Natural killer cell (primary cell): ENCODE results near the gene P2RX7. TPM values are rescaled to one million over a fixed set of nuclear protein-coding genes. Genes with fewer than 3 reads are reported as not detected.
"Not testable (repeated sequence)": the region's sequence is repeated elsewhere in the genome, so short reads cannot be mapped to it uniquely, and the experiment has no call there.

ENCODE experiments used
- ATAC-seq, 3 donors: fragments of 150-1000 bp in 2 of 3; fragments of 200-7000 bp in 1 of 3; cut with Tn5 transposase; 1 replicate in 1 of 3; 2 replicates in 2 of 3; pipeline ENCODE4 v1.10.0; 2021; ENCODE audit warnings: mild to moderate bottlenecking in 2 of 3, moderate library complexity in 2 of 3
- DNase-seq, 2 donors: peaks; one replicate each; pipeline versions ENCODE4 v3.0.0 to v3.0.0-alpha.2; 2013 to 2021; ENCODE audit warnings: mixed read lengths in 1 of 2
- H3K27ac ChIP-seq: one replicate; pipeline ENCODE4 v1.5.1; 2013; ENCODE audit warnings: mild to moderate bottlenecking, low read length
- H3K27me3 ChIP-seq: one replicate; pipeline ENCODE4 v1.6.1; 2013; ENCODE audit warnings: low read length; ENCODE audit not compliant: control insufficient read depth, insufficient read depth
- H3K36me3 ChIP-seq: one replicate; pipeline ENCODE4 v1.6.1; 2013; ENCODE audit warnings: low read length; ENCODE audit not compliant: control insufficient read depth, insufficient read depth
- H3K4me1 ChIP-seq: one replicate; pipeline ENCODE4 v1.6.1; 2013; ENCODE audit warnings: low read length; ENCODE audit not compliant: control insufficient read depth, insufficient read depth
- H3K4me3 ChIP-seq: one replicate; pipeline ENCODE4 v1.5.1; 2013; ENCODE audit warnings: low read length
- H3K9me3 ChIP-seq: one replicate; pipeline ENCODE4 v1.6.1; 2013; ENCODE audit warnings: low read length; ENCODE audit not compliant: control insufficient read depth, insufficient read depth
- H3K27ac Mint-ChIP-seq, 2 donors: one replicate each; pipeline ENCODE4 v1.8.0; 2022; ENCODE audit warnings: mild to moderate bottlenecking in 2 of 2, mixed read lengths in 2 of 2, moderate library complexity in 1 of 2
- H3K27me3 Mint-ChIP-seq, 2 donors: one replicate each; pipeline ENCODE4 v1.8.0; 2022; ENCODE audit warnings: low read depth in 2 of 2, mixed read lengths in 2 of 2
- H3K36me3 Mint-ChIP-seq: one replicate; pipeline ENCODE4 v1.8.0; 2022; ENCODE audit warnings: mixed read lengths
- H3K4me1 Mint-ChIP-seq, 2 donors: one replicate each; pipeline ENCODE4 v1.8.0; 2022; ENCODE audit warnings: mixed read lengths in 2 of 2
- H3K4me3 Mint-ChIP-seq: one replicate; pipeline ENCODE4 v1.8.0; 2022; ENCODE audit warnings: mild to moderate bottlenecking, moderate library complexity, mixed read lengths
- H3K9me3 Mint-ChIP-seq, 2 donors: one replicate each; pipeline ENCODE4 v1.8.0; 2022; ENCODE audit warnings: mixed read lengths in 2 of 2
- CTCF ChIP-seq: fragments of 200-600 bp; IDR thresholded peaks from one replicate; pipeline ENCODE4 v1.8.0; 2022; ENCODE audit warnings: antibody characterized with exemption
- WGBS: methylation state at CpG from one replicate; pipeline ENCODE4 v1.1.7; 2013; ENCODE audit warnings: missing lambda C conversion rate; ENCODE audit not compliant: insufficient coverage; 5-methylcytosine and 5-hydroxymethylcytosine counted together
- intact Hi-C: fragments of 100-400 bp; cut with micrococcal nuclease; formaldehyde crosslinking; loops from one replicate; pipeline ENCODE4 v1.14.2; 2022
- total RNA-seq, 4 donors: library from RNA; stranded (reverse); fragments of 120-200 nt in 1 of 4; gene quantifications; one replicate each; pipeline versions ENCODE4 v1.2.3 to v1.2.4, GENCODE V29; 2013 to 2022

The P2RX7 gene
- total RNA-seq, 3 donors from 2014 or later (not counting 1 experiment from before 2014, with no cell fraction given): 14.1 to 22.9 (median 16.7) TPM

GRCh38 chr12:121224591-121224990 lies 91.9 kb downstream of the P2RX7 start:
- WGBS: 29% methylated on average over 8 of the region's 8 CpGs
- Mint-ChIP-seq H3K36me3 (no peaks in the 10 kb centered on the region), H3K27me3 (no peaks in the 10 kb centered on the region), H3K9me3 (no peaks in the 10 kb centered on the region), H3K4me3 (peak overlapping the region; percentile 78), H3K4me1 (peaks cover 18 to 28% of the 10 kb centered on the region in 2 donors), H3K27ac (peak overlapping the region; percentile 54 to 65)
- no peak overlapping the region for H3K27ac ChIP-seq
- DNase-seq: peak in 1 of 2 donors; percentile 79
- intact Hi-C loops: loop anchor here (5.0 kb wide), 1 partner anchor 92 kb away; the partner anchor contains the start of gene P2RX7
- ATAC-seq: peak in 1 of 3 donors; percentile 44
- no peaks in the 10 kb centered on the region for H3K27me3 ChIP-seq
- TF ChIP-seq CTCF: no peak
- H3K36me3 ChIP-seq: peaks cover 18% of the 10 kb centered on the region
- H3K4me1 ChIP-seq: peaks cover 36% of the 10 kb centered on the region
- H3K9me3 ChIP-seq: no peaks in the 10 kb centered on the region
- H3K4me3 ChIP-seq: no peak overlapping the region

GRCh38 chr12:121226399-121226798 lies 93.7 kb downstream of the P2RX7 start:
- Histone ChIP-seq H3K36me3 (peaks cover 21% of the 10 kb centered on the region), H3K4me3 (no peak overlapping the region), H3K4me1 (peaks cover 44% of the 10 kb centered on the region), H3K27ac (no peak overlapping the region), H3K27me3 (no peaks in the 10 kb centered on the region), H3K9me3 (no peaks in the 10 kb centered on the region)
- Mint-ChIP-seq H3K36me3 (no peaks in the 10 kb centered on the region), H3K27me3 (no peaks in the 10 kb centered on the region), H3K27ac (no peak overlapping the region), H3K4me3 (no peak overlapping the region), H3K4me1 (peaks cover 18 to 28% of the 10 kb centered on the region in 2 donors), H3K9me3 (no peaks in the 10 kb centered on the region)
- intact Hi-C loops: no loop called here
- no peak for ATAC-seq
- no peak for DNase-seq
- WGBS: 90% methylated on average over 8 of the region's 8 CpGs
- no peak for TF ChIP-seq CTCF

- H3K9me3 ChIP-seq, H3K27ac ChIP-seq, DNase-seq, ATAC-seq, H3K9me3 Mint-ChIP-seq, H3K27me3 ChIP-seq, H3K27ac Mint-ChIP-seq, intact Hi-C loops, H3K4me3 ChIP-seq, H3K27me3 Mint-ChIP-seq, H3K36me3 Mint-ChIP-seq, H3K4me3 Mint-ChIP-seq: not testable (repeated sequence)
- Histone ChIP-seq H3K4me1 (peaks cover 44% of the 10 kb centered on the region), H3K36me3 (peaks cover 21% of the 10 kb centered on the region)
- peaks cover 18 to 26% of the 10 kb centered on the region in 2 donors for H3K4me1 Mint-ChIP-seq
- WGBS: 93% methylated on average over 8 of the region's 8 CpGs
Measured at GRCh38 chr12:121226871-121227270, 94.2 kb downstream of the P2RX7 start.

- H3K4me1 ChIP-seq: peaks cover 44% of the 10 kb centered on the region
- H3K27ac ChIP-seq: no peak overlapping the region
- no peak for TF ChIP-seq CTCF
- no peak for ATAC-seq
- no peaks in the 10 kb centered on the region for H3K27me3 Mint-ChIP-seq
- H3K4me3 Mint-ChIP-seq: no peak overlapping the region
- H3K9me3 Mint-ChIP-seq: no peaks in the 10 kb centered on the region
- whole genome bisulfite sequencing: 89% methylated on average over 9 of the region's 9 CpGs
- intact Hi-C loops: no loop called here
- H3K27me3 ChIP-seq: no peaks in the 10 kb centered on the region
- H3K36me3 Mint-ChIP-seq: no peaks in the 10 kb centered on the region
- H3K27ac Mint-ChIP-seq: no peak overlapping the region
- DNase-seq: no peak
- peaks cover 18 to 24% of the 10 kb centered on the region in 2 donors for H3K4me1 Mint-ChIP-seq
- no peak overlapping the region for H3K4me3 ChIP-seq
- peaks cover 22% of the 10 kb centered on the region for H3K36me3 ChIP-seq
- no peaks in the 10 kb centered on the region for H3K9me3 ChIP-seq
Measured at GRCh38 chr12:121227294-121227693, 94.6 kb downstream of the P2RX7 start.
